Measurements from ENCODE around the gene METTL14.

The METTL14 gene

GRCh38 chr4:118745357-118745756 lies 60.2 kb downstream of the METTL14 start:
- no peak overlapping the region for H3K27ac ChIP-seq (ENCODE audit: poor library complexity, severe bottlenecking)
- H3K4me3 ChIP-seq (ENCODE audit: severe bottlenecking), result no peak overlapping the region
- no peaks in the 10 kb centered on the region for H3K9me3 ChIP-seq (ENCODE audit: severe bottlenecking)
- H3K27me3 ChIP-seq (ENCODE audit: insufficient read depth, poor library complexity, severe bottlenecking), result no peaks in the 10 kb centered on the region
- TF ChIP-seq CTCF (IDR thresholded peaks at IDR 0.05; ENCODE audit: poor library complexity, severe bottlenecking), result no peak
- DNase-seq (ENCODE audit: low spot score) (no peak), ATAC-seq (ENCODE audit: low read depth) (no peak)
- H3K4me1 ChIP-seq (ENCODE audit: insufficient read depth, poor library complexity, severe bottlenecking), result no peaks in the 10 kb centered on the region
- peaks cover 64% of the 10 kb centered on the region for H3K36me3 ChIP-seq (ENCODE audit: low read depth)

GRCh38 chr4:118746251-118746919 lies 61.2 kb downstream of the METTL14 start:
- H3K4me1 ChIP-seq (ENCODE audit: insufficient read depth, poor library complexity, severe bottlenecking), result no peaks in the 10 kb centered on the region
- H3K27me3 ChIP-seq (ENCODE audit: insufficient read depth, poor library complexity, severe bottlenecking), result no peaks in the 10 kb centered on the region
- DNase-seq (ENCODE audit: low spot score), result no peak
- no peak for TF ChIP-seq CTCF (IDR thresholded peaks at IDR 0.05; ENCODE audit: poor library complexity, severe bottlenecking)
- no peak overlapping the region for H3K4me3 ChIP-seq (ENCODE audit: severe bottlenecking)
- peaks cover 64% of the 10 kb centered on the region for H3K36me3 ChIP-seq (ENCODE audit: low read depth)
- no peaks in the 10 kb centered on the region for H3K9me3 ChIP-seq (ENCODE audit: severe bottlenecking)
- H3K27ac ChIP-seq (ENCODE audit: poor library complexity, severe bottlenecking), result no peak overlapping the region
- no peak for ATAC-seq (ENCODE audit: low read depth)

- no peak for DNase-seq (ENCODE audit: low spot score)
- ATAC-seq (ENCODE audit: low read depth), result no peak
- Histone ChIP-seq H3K36me3 (ENCODE audit: low read depth) (peaks cover 72% of the 10 kb centered on the region), H3K9me3 (ENCODE audit: severe bottlenecking) (no peaks in the 10 kb centered on the region), H3K27me3 (ENCODE audit: insufficient read depth, poor library complexity, severe bottlenecking) (no peaks in the 10 kb centered on the region), H3K4me1 (ENCODE audit: insufficient read depth, poor library complexity, severe bottlenecking) (no peaks in the 10 kb centered on the region), H3K27ac (ENCODE audit: poor library complexity, severe bottlenecking) (no peak overlapping the region), H3K4me3 (ENCODE audit: severe bottlenecking) (no peak overlapping the region)
- TF ChIP-seq CTCF (IDR thresholded peaks at IDR 0.05; ENCODE audit: poor library complexity, severe bottlenecking), result no peak
Measured at GRCh38 chr4:118749347-118749988, 64.3 kb downstream of the METTL14 start.

GRCh38 chr4:118751629-118752323 lies 66.6 kb downstream of the METTL14 start:
- ATAC-seq (ENCODE audit: low read depth), result no peak

More at GRCh38 chr4:118751629-118752323, 66.6 kb downstream of the METTL14 start:
- H3K9me3 ChIP-seq (ENCODE audit: severe bottlenecking), result no peaks in the 10 kb centered on the region
- no peak for TF ChIP-seq CTCF (IDR thresholded peaks at IDR 0.05; ENCODE audit: poor library complexity, severe bottlenecking)
- no peaks in the 10 kb centered on the region for H3K27me3 ChIP-seq (ENCODE audit: insufficient read depth, poor library complexity, severe bottlenecking)
- H3K4me1 ChIP-seq (ENCODE audit: insufficient read depth, poor library complexity, severe bottlenecking), result no peaks in the 10 kb centered on the region
- no peak for DNase-seq (ENCODE audit: low spot score)
- no peak overlapping the region for H3K4me3 ChIP-seq (ENCODE audit: severe bottlenecking)
- peaks cover 79% of the 10 kb centered on the region for H3K36me3 ChIP-seq (ENCODE audit: low read depth)
- H3K27ac ChIP-seq (ENCODE audit: poor library complexity, severe bottlenecking), result no peak overlapping the region
